Measurements from ENCODE around the gene DHRS1. TPM values are rescaled to one million over a fixed set of nuclear protein-coding genes. Genes with fewer than 3 reads are reported as not detected.

The DHRS1 gene
- polyA plus RNA-seq, 2 of the 4 experiments (the other 2 are of a cell fraction): 15.1 to 17.4 TPM

DNA sequence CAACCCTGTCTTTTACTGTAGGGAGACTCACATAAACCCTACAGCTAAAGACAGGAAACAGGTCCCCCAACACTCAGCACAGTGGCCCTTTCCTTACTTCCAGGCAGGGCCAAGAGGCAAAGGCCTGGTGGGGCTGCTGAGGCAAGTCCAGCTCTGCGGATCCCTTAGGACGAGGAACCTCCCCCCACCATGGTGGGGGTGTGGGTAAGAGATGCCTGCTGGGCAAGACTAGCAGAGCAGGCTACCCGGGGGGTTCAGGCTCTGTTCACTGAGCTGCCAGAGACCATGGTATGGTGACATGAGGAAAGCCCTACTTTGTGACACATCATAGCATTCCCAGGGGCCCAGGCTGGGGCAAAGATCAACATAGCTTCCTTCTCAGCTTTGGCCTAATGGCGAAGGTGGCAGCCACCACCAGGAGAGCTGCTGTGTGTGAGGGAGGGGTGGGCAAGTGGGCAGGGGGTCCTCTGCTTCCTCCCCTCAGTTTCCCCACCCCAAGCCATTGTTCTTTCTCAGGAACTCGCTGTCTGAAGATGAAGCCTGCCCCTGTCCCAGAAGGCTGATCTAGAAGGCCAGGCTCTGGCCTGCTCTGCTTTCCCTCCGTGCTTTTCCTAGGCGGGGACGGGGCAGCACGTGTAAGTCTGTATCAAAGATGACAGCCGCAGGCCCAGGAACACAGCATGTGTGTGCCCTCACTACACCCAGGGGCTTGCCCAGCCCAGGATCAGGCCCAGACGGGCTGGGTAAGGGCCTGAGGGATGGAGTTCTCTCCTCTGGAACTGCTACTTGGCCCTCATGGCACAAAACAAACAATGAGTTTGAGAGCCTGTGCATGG is 47.1 kb downstream of the DHRS1 start (continued):
- TF ChIP-seq HDAC2 (IDR thresholded peaks at IDR 0.05) (no peak), HOXB5 (CRISPR knock-in tag; IDR thresholded peaks at IDR 0.05) (no peak), CBX2 (IDR thresholded peaks at IDR 0.05; ENCODE audit: borderline replicate concordance, low read depth) (no peak), MAZ (IDR thresholded peaks at IDR 0.05; ENCODE audit: borderline replicate concordance, low read depth, low read length) (no peak), EHF (CRISPR knock-in tag; IDR thresholded peaks at IDR 0.05) (no peak)
- TF ChIP-seq, protein P1, sequence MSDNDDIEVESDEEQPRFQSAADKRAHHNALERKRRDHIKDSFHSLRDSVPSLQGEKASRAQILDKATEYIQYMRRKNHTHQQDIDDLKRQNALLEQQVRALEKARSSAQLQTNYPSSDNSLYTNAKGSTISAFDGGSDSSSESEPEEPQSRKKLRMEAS (IDR thresholded peaks at IDR 0.05): no peak

DNA sequence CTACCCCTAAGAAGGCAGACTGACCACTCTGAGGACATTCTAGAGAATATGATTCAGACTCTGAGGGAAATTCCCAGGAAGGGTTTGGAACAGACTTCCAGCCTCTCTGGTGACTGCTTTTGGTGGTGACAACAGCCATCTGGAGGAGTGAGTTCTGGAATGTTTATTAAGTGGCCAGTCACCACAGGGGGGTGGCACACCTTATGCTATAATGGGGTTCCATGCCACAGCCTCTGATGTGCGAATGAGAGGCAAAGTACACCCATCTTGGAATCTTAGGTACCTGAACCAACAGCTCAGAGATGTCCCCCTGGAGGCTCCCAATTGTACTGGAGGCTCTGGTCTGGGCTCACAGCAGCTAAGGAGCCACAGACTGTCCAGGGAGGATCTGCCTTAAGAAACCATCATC is 47.7 kb downstream of the DHRS1 start:
- H3K27ac ChIP-seq: no peak overlapping the region
- no peaks in the 10 kb centered on the region for H3K9me3 ChIP-seq
- DNase-seq (ENCODE audit: low read depth in 1 of 2, low spot score in 1 of 2): no peak
- 63% methylated on average over 1 of the region's 1 CpG for WGBS (ENCODE audit: missing lambda C conversion rate)
- H3K4me3 ChIP-seq: no peak overlapping the region
- ChIA-PET POLR2A (interaction anchor here (2.1 kb wide), 2 partner anchors 9 to 19 kb away, joined by 9 to 11 read pairs; partner anchors contain the start of genes RABGGTA and TINF2), CTCF (interaction anchor here (0.6 to 21.7 kb wide), 6 partner anchors 10 to 82 kb away, joined by 3 to 601 read pairs (median 3); partner anchors contain the start of genes CIDEB, DHRS1, LTB4R and LTB4R2)
- FAIRE-seq: no peak
- TF ChIP-seq HOXA7 (CRISPR knock-in tag; IDR thresholded peaks at IDR 0.05): no peak
- no peak for TF ChIP-seq HOXB5 (CRISPR knock-in tag; IDR thresholded peaks at IDR 0.05)
- no peak for TF ChIP-seq CHD4 (IDR thresholded peaks at IDR 0.05; ENCODE audit: borderline replicate concordance)
- TF ChIP-seq RAD21 (conservative IDR thresholded peaks at IDR 0.05 in 1 of 2, IDR thresholded peaks at IDR 0.05 in 1 of 2): no peak
- TF ChIP-seq, protein P2, sequence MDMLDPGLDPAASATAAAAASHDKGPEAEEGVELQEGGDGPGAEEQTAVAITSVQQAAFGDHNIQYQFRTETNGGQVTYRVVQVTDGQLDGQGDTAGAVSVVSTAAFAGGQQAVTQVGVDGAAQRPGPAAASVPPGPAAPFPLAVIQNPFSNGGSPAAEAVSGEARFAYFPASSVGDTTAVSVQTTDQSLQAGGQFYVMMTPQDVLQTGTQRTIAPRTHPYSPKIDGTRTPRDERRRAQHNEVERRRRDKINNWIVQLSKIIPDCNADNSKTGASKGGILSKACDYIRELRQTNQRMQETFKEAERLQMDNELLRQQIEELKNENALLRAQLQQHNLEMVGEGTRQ (IDR thresholded peaks at IDR 0.05): no peak
- TF ChIP-seq SMC3 (IDR thresholded peaks at IDR 0.05): no peak
- no peak for TF ChIP-seq GATA3 (IDR thresholded peaks at IDR 0.05; ENCODE audit: borderline replicate concordance)
- TF ChIP-seq HEYL (CRISPR knock-in tag; IDR thresholded peaks at IDR 0.05): no peak
- H3K4me1 ChIP-seq: peaks cover 5% of the 10 kb centered on the region; the same call in 1 of the 3 replicates
- H3K4me2 ChIP-seq: no peak overlapping the region
- peak; percentile 47 to 64; a peak in 5 of 6 replicates for ATAC-seq

DNA sequence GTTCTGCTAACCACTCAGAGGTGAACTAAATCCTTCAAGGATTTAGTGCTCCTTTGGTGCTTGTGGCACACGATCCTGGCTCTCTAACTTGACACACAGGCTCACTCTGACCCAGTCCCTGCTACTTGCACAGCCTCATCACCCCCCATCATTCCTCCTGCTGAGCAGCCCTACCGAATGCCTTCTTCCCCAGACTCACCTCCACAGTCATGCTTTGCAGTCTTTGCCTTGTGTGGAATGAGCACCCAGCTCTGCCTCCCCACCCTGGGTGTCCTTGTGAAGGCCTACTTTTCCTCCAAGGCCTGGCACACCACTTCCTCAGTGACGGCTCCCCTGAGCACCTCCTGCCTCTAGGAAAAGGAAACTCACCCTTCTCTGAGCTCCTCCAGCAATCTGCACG is 49.2 kb downstream of the DHRS1 start:
- H3K27ac ChIP-seq: no peak overlapping the region
- TF ChIP-seq CBX8 (IDR thresholded peaks at IDR 0.05) (no peak), CHD4 (IDR thresholded peaks at IDR 0.05; ENCODE audit: borderline replicate concordance) (no peak), KDM1A (IDR thresholded peaks at IDR 0.05; ENCODE audit: low read depth) (no peak), CEBPB (IDR thresholded peaks at IDR 0.05) (no peak), TFCP2L1 (CRISPR knock-in tag; IDR thresholded peaks at IDR 0.05) (no peak)
- no peaks in the 10 kb centered on the region for H3K9me3 ChIP-seq
- no peak for FAIRE-seq
- ChIA-PET CTCF (interaction anchor here (10.7 to 21.7 kb wide), 2 partner anchors 8 to 51 kb away, joined by 76 to 601 read pairs; partner anchors contain the start of genes CIDEB, DHRS1, LTB4R and LTB4R2), POLR2A (interaction anchor here (1.3 to 2.1 kb wide), 2 partner anchors 8 to 21 kb away, joined by 4 to 9 read pairs; partner anchors contain the start of genes RABGGTA and TINF2)
- WGBS (ENCODE audit: missing lambda C conversion rate): 42% methylated on average over 4 of the region's 4 CpGs
- H3K4me1 ChIP-seq: peaks cover 5% of the 10 kb centered on the region; the same call in 1 of the 3 replicates
- H3K4me2 ChIP-seq: no peak overlapping the region
- H3K4me3 ChIP-seq: no peak overlapping the region
- DNase-seq (ENCODE audit: low read depth in 1 of 2, low spot score in 1 of 2): no peak
- ATAC-seq: no peak

DNA sequence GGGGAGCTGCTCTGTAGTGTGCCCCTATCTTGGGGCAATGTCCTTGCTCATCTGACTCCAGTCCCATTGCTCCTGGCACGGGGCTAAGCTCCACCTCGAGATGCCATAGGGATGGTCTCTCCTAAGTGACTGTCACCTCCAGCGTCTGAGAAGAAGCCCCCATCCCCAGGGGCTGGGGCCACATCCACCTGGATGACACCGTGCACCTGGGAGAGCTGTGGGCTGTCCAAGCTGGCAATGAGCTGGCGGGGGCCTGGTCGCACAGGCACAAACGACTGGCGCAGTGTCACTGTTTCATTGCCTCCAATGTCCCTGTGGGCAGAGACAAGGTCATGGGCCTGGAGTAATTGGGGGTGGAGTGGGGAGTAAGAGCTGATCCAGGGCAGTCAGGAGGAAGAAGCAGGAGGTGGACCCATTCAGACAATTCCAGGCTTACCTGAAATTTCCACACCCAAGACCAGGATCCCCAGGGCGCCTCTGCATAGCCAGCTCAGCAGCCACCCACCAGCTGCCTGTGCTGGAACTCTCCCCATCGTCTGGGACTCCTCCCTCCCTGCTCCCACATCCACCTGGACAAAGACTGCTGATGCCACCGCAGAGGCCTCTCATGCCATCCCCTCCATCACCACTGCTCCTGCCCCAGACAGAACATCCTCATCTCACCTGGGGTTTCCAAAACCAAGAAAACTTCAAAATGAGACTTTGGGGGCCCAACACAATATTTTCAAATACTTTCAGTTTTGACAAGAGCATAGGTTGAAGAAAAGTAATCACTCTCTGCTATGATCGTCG is 50.2 kb downstream of the DHRS1 start:
- ATAC-seq: no peak
- ChIA-PET POLR2A (interaction anchor here (1.3 kb wide), 1 partner anchor 22 kb away, joined by 4 read pairs; the partner anchor contains the start of gene RABGGTA), CTCF (interaction anchor here (1.2 to 21.7 kb wide), 2 partner anchors 52 to 188 kb away, joined by 4 to 601 read pairs; partner anchors contain the start of genes CIDEB, DHRS1, LTB4R and LTB4R2)
- peaks cover 5% of the 10 kb centered on the region; the same call in 1 of the 3 replicates for H3K4me1 ChIP-seq
- H3K9me3 ChIP-seq: no peaks in the 10 kb centered on the region
- H3K27ac ChIP-seq: no peak overlapping the region
- no peak for FAIRE-seq
- no peak overlapping the region for H3K4me3 ChIP-seq
- no peak for DNase-seq (ENCODE audit: low read depth in 1 of 2, low spot score in 1 of 2)
- H3K4me2 ChIP-seq: no peak overlapping the region
- WGBS (ENCODE audit: missing lambda C conversion rate): 63% methylated on average over 9 of the region's 13 CpGs
- TF ChIP-seq CBX8 (IDR thresholded peaks at IDR 0.05) (no peak), POLR2AphosphoS2 (conservative IDR thresholded peaks at IDR 0.05; ENCODE audit: low read length) (no peak), HOXB5 (CRISPR knock-in tag; IDR thresholded peaks at IDR 0.05) (no peak), MAFK (IDR thresholded peaks at IDR 0.05; ENCODE audit: partially characterized antibody) (no peak), KDM1A (IDR thresholded peaks at IDR 0.05; ENCODE audit: low read depth) (no peak), EHF (CRISPR knock-in tag; IDR thresholded peaks at IDR 0.05) (no peak), GATA3 (IDR thresholded peaks at IDR 0.05; ENCODE audit: borderline replicate concordance) (no peak), POLR2A (IDR thresholded peaks at IDR 0.05; ENCODE audit: low read length) (no peak), MAZ (IDR thresholded peaks at IDR 0.05; ENCODE audit: borderline replicate concordance, low read depth, low read length) (no peak), FOXS1 (CRISPR knock-in tag; IDR thresholded peaks at IDR 0.05) (no peak), ZFP36 (IDR thresholded peaks at IDR 0.05; ENCODE audit: borderline replicate concordance, partially characterized antibody) (no peak)
- TF ChIP-seq, protein P1 (IDR thresholded peaks at IDR 0.05): no peak
- TF ChIP-seq, protein P3, sequence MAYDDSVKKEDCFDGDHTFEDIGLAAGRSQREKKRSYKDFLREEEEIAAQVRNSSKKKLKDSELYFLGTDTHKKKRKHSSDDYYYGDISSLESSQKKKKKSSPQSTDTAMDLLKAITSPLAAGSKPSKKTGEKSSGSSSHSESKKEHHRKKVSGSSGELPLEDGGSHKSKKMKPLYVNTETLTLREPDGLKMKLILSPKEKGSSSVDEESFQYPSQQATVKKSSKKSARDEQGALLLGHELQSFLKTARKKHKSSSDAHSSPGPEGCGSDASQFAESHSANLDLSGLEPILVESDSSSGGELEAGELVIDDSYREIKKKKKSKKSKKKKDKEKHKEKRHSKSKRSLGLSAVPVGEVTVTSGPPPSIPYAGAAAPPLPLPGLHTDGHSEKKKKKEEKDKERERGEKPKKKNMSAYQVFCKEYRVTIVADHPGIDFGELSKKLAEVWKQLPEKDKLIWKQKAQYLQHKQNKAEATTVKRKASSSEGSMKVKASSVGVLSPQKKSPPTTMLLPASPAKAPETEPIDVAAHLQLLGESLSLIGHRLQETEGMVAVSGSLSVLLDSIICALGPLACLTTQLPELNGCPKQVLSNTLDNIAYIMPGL (CRISPR knock-in tag; IDR thresholded peaks at IDR 0.05; ENCODE audit: borderline replicate concordance): no peak
- TF ChIP-seq, protein P4, sequence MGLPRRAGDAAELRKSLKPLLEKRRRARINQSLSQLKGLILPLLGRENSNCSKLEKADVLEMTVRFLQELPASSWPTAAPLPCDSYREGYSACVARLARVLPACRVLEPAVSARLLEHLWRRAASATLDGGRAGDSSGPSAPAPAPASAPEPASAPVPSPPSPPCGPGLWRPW (IDR thresholded peaks at IDR 0.05): no peak

Data from A549 (cell line).